SK-N-SH (cell line): ENCODE measurements around the gene GPR146. TPM values are rescaled to one million over a fixed set of nuclear protein-coding genes. Genes with fewer than 3 reads are reported as not detected.

Experiments
- CTCF ChIA-PET: fragments of 300-600, 350-600 bp; formaldehyde crosslinking; extraction: SDS; loops from one replicate; lab custom pipeline; 2021; lab: Yijun Ruan, JAX
- POLR2A ChIA-PET: fragments of 350-600 bp; sonication (Branson Sonifier 250); formaldehyde crosslinking; extraction: SDS; loops from one replicate; lab custom pipeline; 2020; ENCODE audit warnings: antibody characterized with exemption, inconsistent platforms; lab: Yijun Ruan, JAX
- DNase-seq: peaks from one replicate; pipeline ENCODE4 v3.0.0; 2012
- H2AFZ ChIP-seq: fragments of 200-600 bp; sonication (generic); 2 replicates; pipeline ENCODE4 v1.8.1; 2016; ENCODE audit warnings: antibody characterized with exemption, mild to moderate bottlenecking, low read depth
- H3F3A ChIP-seq: fragments of 200-600 bp; sonication (generic); replicated peaks from 2 replicates; pipeline ENCODE3; 2016; ENCODE audit warnings: antibody characterized with exemption, mild to moderate bottlenecking; ENCODE audit not compliant: insufficient read depth
- H3K27ac ChIP-seq, 2 experiments: fragments of 200-500 bp in 1 of 2; fragments of 200-600 bp in 1 of 2; sonication (Bioruptor generic) in 1 of 2; sonication (generic), shearing (Covaris generic) in 1 of 2; 2 replicates each; pipeline versions ENCODE4 v1.5.1 to v1.6.1; 2014 to 2016; ENCODE audit warnings: low read depth in 2 of 2, inconsistent platforms in 1 of 2, low read length in 1 of 2, mild to moderate bottlenecking in 1 of 2, mixed read lengths in 1 of 2
- H3K27me3 ChIP-seq: fragments of 200-600 bp; sonication (generic), shearing (Covaris generic); 2 replicates; pipeline ENCODE4 v1.6.1; 2016; ENCODE audit warnings: mixed run types; ENCODE audit not compliant: insufficient read depth
- H3K36me3 ChIP-seq, 2 experiments: fragments of 200-500 bp in 1 of 2; fragments of 200-600 bp in 1 of 2; sonication (Bioruptor generic) in 1 of 2; sonication (generic) in 1 of 2; replicated peaks in 1 of 2; 2 replicates each; pipeline versions ENCODE3 to v1.5.1; 2014 to 2016; ENCODE audit warnings: low read length in 1 of 2, mild to moderate bottlenecking in 1 of 2; ENCODE audit not compliant: insufficient read depth in 2 of 2, control insufficient read depth in 1 of 2
- H3K4me1 ChIP-seq, 2 experiments: fragments of 200-500 bp in 1 of 2; fragments of 200-600 bp in 1 of 2; sonication (Bioruptor generic) in 1 of 2; sonication (generic), shearing (Covaris generic) in 1 of 2; 2 replicates each; pipeline versions ENCODE4 v1.5.1 to v1.6.1; 2014 to 2016; ENCODE audit warnings: low read depth in 1 of 2, low read length in 1 of 2, mixed run types in 1 of 2; ENCODE audit not compliant: insufficient read depth in 2 of 2, control insufficient read depth in 1 of 2
- H3K4me2 ChIP-seq: fragments of 200-600 bp; sonication (generic), shearing (Covaris generic); 2 replicates; pipeline ENCODE4 v1.6.1; 2017; ENCODE audit warnings: mixed run types
- H3K4me3 ChIP-seq, 2 experiments: fragments of 200-500 bp in 1 of 2; fragments of 200-600 bp in 1 of 2; sonication (Bioruptor generic) in 1 of 2; sonication (generic), shearing (Covaris generic) in 1 of 2; 2 replicates each; pipeline versions ENCODE4 v1.5.1 to v1.8.1; 2014 to 2016; ENCODE audit warnings: low read depth in 2 of 2, inconsistent platforms in 1 of 2, low read length in 1 of 2, mild to moderate bottlenecking in 1 of 2, mixed read lengths in 1 of 2, moderate library complexity in 1 of 2
- H3K79me2 ChIP-seq: fragments of 200-600 bp; sonication (generic); 2 replicates; pipeline ENCODE4 v1.8.1; 2017; ENCODE audit warnings: mild to moderate bottlenecking; ENCODE audit not compliant: insufficient read depth
- H3K9ac ChIP-seq: fragments of 200-600 bp; sonication (generic); 2 replicates; pipeline ENCODE4 v1.6.1; 2017; ENCODE audit warnings: mixed run types
- H3K9me2 ChIP-seq: fragments of 200-600 bp; sonication (generic); 2 replicates; pipeline ENCODE4 v1.6.1; 2017; ENCODE audit warnings: mixed run types
- H3K9me3 ChIP-seq: fragments of 200-600 bp; sonication (generic); 2 replicates; pipeline ENCODE4 v1.6.1; 2017; ENCODE audit warnings: mixed run types, mild to moderate bottlenecking, moderate library complexity
- H4K20me1 ChIP-seq: fragments of 200-600 bp; sonication (generic); 2 replicates; pipeline ENCODE4 v1.6.1; 2017; ENCODE audit warnings: mild to moderate bottlenecking, mixed run types; ENCODE audit not compliant: insufficient read depth
- CHD2 ChIP-seq: fragments of 150-350 bp; IDR thresholded peaks from 2 replicates; pipeline ENCODE4 v1.6.1; 2018; ENCODE audit warnings: low read length; ENCODE audit not compliant: partially characterized antibody
- EP300 ChIP-seq, 2 experiments: IDR thresholded peaks; 2 replicates each; pipeline versions ENCODE4 v1.4.0 to v1.6.1; 2012; ENCODE audit warnings: borderline replicate concordance in 1 of 2, low read depth in 1 of 2, low read length in 1 of 2
- FOSL2 ChIP-seq: IDR thresholded peaks from 2 replicates; pipeline ENCODE4 v1.4.0; 2012; ENCODE audit warnings: low read depth, mild to moderate bottlenecking, moderate library complexity, borderline replicate concordance
- FOXJ3 ChIP-seq: sonication (generic); formaldehyde crosslinking; IDR thresholded peaks from 2 replicates; pipeline ENCODE4 v1.5.1; 2020; ENCODE audit warnings: mild to moderate bottlenecking, missing genetic modification reagents
- FOXM1 ChIP-seq: IDR thresholded peaks from 2 replicates; pipeline ENCODE4 v1.4.0; 2012; ENCODE audit warnings: low read depth, mild to moderate bottlenecking
- GABPA ChIP-seq: IDR thresholded peaks from 2 replicates; pipeline ENCODE4 v1.4.0; 2012; ENCODE audit warnings: low read depth, mild to moderate bottlenecking
- GATA2 ChIP-seq: sonication (generic); formaldehyde crosslinking; IDR thresholded peaks from 2 replicates; pipeline ENCODE4 v1.5.0; 2020; ENCODE audit warnings: mild to moderate bottlenecking, missing genetic modification reagents
- MEF2A ChIP-seq: IDR thresholded peaks from 2 replicates; pipeline ENCODE4 v1.4.0; 2012; ENCODE audit warnings: low read depth, borderline replicate concordance
- NFIC ChIP-seq: IDR thresholded peaks from 2 replicates; pipeline ENCODE4 v1.4.0; 2012; ENCODE audit warnings: borderline replicate concordance
- POLR2AphosphoS5 ChIP-seq: IDR thresholded peaks from 2 replicates; pipeline ENCODE4 v1.6.1; 2012; ENCODE audit warnings: low read depth, low read length
- RCOR1 ChIP-seq: fragments of 150-350 bp; IDR thresholded peaks from 2 replicates; pipeline ENCODE4 v1.6.1; 2017; ENCODE audit warnings: antibody characterized with exemption, low read length
- RFX5 ChIP-seq: IDR thresholded peaks from 2 replicates; pipeline ENCODE4 v1.6.1; 2012; ENCODE audit warnings: mild to moderate bottlenecking, improper control_type of control experiment, low read length
- SIN3A ChIP-seq: IDR thresholded peaks from 2 replicates; pipeline ENCODE4 v1.6.1; 2012; ENCODE audit warnings: low read depth, mild to moderate bottlenecking, low read length, moderate library complexity, borderline replicate concordance
- SMC3 ChIP-seq: IDR thresholded peaks from 2 replicates; pipeline ENCODE4 v1.6.1; 2012; ENCODE audit warnings: low read depth, low read length, improper control_type of control experiment
- TAF1 ChIP-seq: IDR thresholded peaks from 2 replicates; pipeline ENCODE4 v1.6.1; 2012; ENCODE audit warnings: low read depth, mild to moderate bottlenecking, low read length, moderate library complexity, borderline replicate concordance
- TEAD4 ChIP-seq: IDR thresholded peaks from 2 replicates; pipeline ENCODE4 v1.4.0; 2012; ENCODE audit warnings: mild to moderate bottlenecking, borderline replicate concordance; ENCODE audit not compliant: insufficient read depth
- WGBS: methylation state at CpG from one replicate; pipeline ENCODE4 v1.1.6; 2017; ENCODE audit warnings: low lambda C conversion rate; 5-methylcytosine and 5-hydroxymethylcytosine counted together
- polyA plus RNA-seq, 3 experiments: library from polyadenylated mRNA; depleted of rRNA; stranded (reverse); fragments of >200 nt; gene quantifications; 2 replicates each; pipeline ENCODE4 v1.2.3, GENCODE V29; 2012
- TF ChIP-seq, protein P1 (sequence below): fragments of 150-350 bp; IDR thresholded peaks from 2 replicates; pipeline ENCODE4 v1.6.1; 2016; ENCODE audit warnings: mild to moderate bottlenecking, low read depth, low read length
- TF ChIP-seq, protein P2 (sequence below): IDR thresholded peaks from 2 replicates; pipeline ENCODE4; 2012
- TF ChIP-seq, protein P3 (sequence below): IDR thresholded peaks from 2 replicates; pipeline ENCODE4 v1.6.1; 2012; ENCODE audit warnings: mild to moderate bottlenecking, low read depth, low read length, moderate library complexity
- TF ChIP-seq, protein P4 (sequence below): fragments of 200-600 bp; sonication (generic); IDR thresholded peaks from 2 replicates; pipeline ENCODE4 v1.6.1; 2017; ENCODE audit warnings: antibody characterized with exemption, mild to moderate bottlenecking, moderate library complexity
- TF ChIP-seq, protein P5 (sequence below): fragments of 150-350 bp; IDR thresholded peaks from 2 replicates; pipeline ENCODE4 v1.6.1; 2017; ENCODE audit warnings: antibody characterized with exemption, low read length, low read depth, borderline replicate concordance

GPR146 gene, protein sequence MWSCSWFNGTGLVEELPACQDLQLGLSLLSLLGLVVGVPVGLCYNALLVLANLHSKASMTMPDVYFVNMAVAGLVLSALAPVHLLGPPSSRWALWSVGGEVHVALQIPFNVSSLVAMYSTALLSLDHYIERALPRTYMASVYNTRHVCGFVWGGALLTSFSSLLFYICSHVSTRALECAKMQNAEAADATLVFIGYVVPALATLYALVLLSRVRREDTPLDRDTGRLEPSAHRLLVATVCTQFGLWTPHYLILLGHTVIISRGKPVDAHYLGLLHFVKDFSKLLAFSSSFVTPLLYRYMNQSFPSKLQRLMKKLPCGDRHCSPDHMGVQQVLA
- polyA plus RNA-seq (2012; rRNA removed): 1.4 and 2.0 TPM in 2 replicates
- polyA plus RNA-seq (2012; cell fraction: cytosol; rRNA removed): 0.95 and 1.3 TPM in 2 replicates
- 1.5 and 2.0 TPM in 2 replicates for polyA plus RNA-seq (2012; cell fraction: nucleus; rRNA removed)

DNA sequence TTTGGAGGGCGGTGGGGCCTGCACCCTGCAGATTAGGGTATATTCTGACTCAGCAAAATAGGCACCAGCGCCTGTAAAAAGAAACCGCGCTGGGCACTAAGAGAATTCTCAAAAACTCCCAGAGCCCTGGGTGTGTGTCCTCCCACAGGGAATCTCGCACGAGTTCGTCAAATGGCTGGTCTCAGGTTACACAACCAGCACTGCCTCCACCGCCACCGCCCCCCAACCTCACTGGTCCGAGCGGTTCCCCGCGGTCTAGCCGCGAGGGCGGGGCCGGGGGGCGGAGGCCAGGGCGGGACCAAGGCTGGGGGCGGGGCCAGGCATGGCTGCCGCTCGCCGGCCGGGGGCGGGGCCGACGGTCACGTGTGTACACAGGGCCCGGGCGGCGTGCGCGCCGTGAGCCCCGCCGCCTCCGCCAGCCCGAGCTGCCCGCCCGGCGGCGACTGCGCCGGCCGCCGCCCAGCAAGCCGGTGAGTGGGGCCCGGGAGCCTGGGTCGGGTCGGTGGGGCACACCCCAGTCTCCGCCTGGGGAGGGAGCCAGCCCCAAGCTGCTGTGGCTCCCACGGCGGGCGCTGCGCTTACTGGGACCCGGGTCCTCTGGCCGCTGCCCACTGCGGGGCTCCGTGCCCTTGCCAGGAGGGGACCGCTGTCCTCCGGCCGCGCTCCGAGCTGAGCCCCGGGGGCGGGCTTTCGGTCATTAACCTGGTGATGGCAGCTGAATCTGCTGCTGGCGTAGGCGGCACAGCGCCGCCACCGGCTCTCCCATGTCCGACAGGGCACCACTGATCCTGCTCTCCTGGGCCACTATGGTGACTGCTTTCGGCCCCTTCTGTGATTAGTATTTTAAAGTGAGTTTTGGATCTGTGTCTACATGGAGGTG lies at the start of gene GPR146:
TSS of gene GPR146 (plus strand) at position 358 of the 880 bp plus-strand sequence. CDS start 12,970 bp downstream, outside the sequence.
- no peaks in the 10 kb centered on the region for H3K9me2 ChIP-seq
- no peaks in the 10 kb centered on the region; the same call in none of the 2 replicates for H3K79me2 ChIP-seq
- peak within 1 kb of the TSS; percentile 66 to 81 for H3K27ac ChIP-seq
- WGBS: 5% methylated on average over 35 of the region's 74 CpGs
- no peaks in the 10 kb centered on the region for H3K36me3 ChIP-seq
- H3K4me2 ChIP-seq: peak within 1 kb of the TSS; percentile 99
- CTCF ChIA-PET: interaction anchor here (0.7 to 27.8 kb wide), 34 partner anchors 10 to 166 kb away, joined by 3 to 756 read pairs (median 4); partner anchors contain the start of gene GPER1
- peak; percentile 100 for DNase-seq
- H4K20me1 ChIP-seq: peaks cover 39% of the 10 kb centered on the region
- peaks cover 16 to 74% of the 10 kb centered on the region in 2 experiments for H3K4me1 ChIP-seq
- POLR2A ChIA-PET: interaction anchor here (1.0 to 1.7 kb wide), 3 partner anchors 15 to 90 kb away, joined by 3 to 5 read pairs (median 4); no protein-coding TSS in a partner anchor
- peaks cover 21% of the 10 kb centered on the region for H3F3A ChIP-seq
- H2AFZ ChIP-seq: peak within 1 kb of the TSS; percentile 74
- H3K4me3 ChIP-seq: peak within 1 kb of the TSS; percentile 78 to 79
- peak within 1 kb of the TSS; percentile 79 for H3K9ac ChIP-seq
- no peaks in the 10 kb centered on the region for H3K9me3 ChIP-seq
- H3K27me3 ChIP-seq: no peaks in the 10 kb centered on the region
- TF ChIP-seq TAF1 (peak; percentile 12; the same call in 1 of the 2 replicates), MEF2A (no peak), RFX5 (no peak), EP300 (IDR thresholded peaks at IDR 0.05; ENCODE audit: borderline replicate concordance in 1 of 2, low read depth in 1 of 2, low read length in 1 of 2) (no peak), RCOR1 (no peak), GABPA (no peak), FOSL2 (no peak), SIN3A (no peak), FOXJ3 (no peak), CHD2 (peak; percentile 97), FOXM1 (no peak), POLR2AphosphoS5 (no peak), GATA2 (no peak), TEAD4 (no peak), NFIC (no peak), SMC3 (no peak; the same call in 1 of the 2 replicates)
- TF ChIP-seq, protein P1, sequence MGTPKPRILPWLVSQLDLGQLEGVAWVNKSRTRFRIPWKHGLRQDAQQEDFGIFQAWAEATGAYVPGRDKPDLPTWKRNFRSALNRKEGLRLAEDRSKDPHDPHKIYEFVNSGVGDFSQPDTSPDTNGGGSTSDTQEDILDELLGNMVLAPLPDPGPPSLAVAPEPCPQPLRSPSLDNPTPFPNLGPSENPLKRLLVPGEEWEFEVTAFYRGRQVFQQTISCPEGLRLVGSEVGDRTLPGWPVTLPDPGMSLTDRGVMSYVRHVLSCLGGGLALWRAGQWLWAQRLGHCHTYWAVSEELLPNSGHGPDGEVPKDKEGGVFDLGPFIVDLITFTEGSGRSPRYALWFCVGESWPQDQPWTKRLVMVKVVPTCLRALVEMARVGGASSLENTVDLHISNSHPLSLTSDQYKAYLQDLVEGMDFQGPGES: no peak
- TF ChIP-seq, protein P2, sequence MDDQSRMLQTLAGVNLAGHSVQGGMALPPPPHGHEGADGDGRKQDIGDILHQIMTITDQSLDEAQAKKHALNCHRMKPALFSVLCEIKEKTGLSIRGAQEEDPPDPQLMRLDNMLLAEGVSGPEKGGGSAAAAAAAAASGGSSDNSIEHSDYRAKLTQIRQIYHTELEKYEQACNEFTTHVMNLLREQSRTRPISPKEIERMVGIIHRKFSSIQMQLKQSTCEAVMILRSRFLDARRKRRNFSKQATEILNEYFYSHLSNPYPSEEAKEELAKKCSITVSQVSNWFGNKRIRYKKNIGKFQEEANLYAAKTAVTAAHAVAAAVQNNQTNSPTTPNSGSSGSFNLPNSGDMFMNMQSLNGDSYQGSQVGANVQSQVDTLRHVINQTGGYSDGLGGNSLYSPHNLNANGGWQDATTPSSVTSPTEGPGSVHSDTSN: no peak
- TF ChIP-seq, protein P3, sequence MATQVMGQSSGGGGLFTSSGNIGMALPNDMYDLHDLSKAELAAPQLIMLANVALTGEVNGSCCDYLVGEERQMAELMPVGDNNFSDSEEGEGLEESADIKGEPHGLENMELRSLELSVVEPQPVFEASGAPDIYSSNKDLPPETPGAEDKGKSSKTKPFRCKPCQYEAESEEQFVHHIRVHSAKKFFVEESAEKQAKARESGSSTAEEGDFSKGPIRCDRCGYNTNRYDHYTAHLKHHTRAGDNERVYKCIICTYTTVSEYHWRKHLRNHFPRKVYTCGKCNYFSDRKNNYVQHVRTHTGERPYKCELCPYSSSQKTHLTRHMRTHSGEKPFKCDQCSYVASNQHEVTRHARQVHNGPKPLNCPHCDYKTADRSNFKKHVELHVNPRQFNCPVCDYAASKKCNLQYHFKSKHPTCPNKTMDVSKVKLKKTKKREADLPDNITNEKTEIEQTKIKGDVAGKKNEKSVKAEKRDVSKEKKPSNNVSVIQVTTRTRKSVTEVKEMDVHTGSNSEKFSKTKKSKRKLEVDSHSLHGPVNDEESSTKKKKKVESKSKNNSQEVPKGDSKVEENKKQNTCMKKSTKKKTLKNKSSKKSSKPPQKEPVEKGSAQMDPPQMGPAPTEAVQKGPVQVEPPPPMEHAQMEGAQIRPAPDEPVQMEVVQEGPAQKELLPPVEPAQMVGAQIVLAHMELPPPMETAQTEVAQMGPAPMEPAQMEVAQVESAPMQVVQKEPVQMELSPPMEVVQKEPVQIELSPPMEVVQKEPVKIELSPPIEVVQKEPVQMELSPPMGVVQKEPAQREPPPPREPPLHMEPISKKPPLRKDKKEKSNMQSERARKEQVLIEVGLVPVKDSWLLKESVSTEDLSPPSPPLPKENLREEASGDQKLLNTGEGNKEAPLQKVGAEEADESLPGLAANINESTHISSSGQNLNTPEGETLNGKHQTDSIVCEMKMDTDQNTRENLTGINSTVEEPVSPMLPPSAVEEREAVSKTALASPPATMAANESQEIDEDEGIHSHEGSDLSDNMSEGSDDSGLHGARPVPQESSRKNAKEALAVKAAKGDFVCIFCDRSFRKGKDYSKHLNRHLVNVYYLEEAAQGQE: 0 out of 2 replicates have a peak, but pooled peaks have one; percentile 3
- TF ChIP-seq, protein P4, sequence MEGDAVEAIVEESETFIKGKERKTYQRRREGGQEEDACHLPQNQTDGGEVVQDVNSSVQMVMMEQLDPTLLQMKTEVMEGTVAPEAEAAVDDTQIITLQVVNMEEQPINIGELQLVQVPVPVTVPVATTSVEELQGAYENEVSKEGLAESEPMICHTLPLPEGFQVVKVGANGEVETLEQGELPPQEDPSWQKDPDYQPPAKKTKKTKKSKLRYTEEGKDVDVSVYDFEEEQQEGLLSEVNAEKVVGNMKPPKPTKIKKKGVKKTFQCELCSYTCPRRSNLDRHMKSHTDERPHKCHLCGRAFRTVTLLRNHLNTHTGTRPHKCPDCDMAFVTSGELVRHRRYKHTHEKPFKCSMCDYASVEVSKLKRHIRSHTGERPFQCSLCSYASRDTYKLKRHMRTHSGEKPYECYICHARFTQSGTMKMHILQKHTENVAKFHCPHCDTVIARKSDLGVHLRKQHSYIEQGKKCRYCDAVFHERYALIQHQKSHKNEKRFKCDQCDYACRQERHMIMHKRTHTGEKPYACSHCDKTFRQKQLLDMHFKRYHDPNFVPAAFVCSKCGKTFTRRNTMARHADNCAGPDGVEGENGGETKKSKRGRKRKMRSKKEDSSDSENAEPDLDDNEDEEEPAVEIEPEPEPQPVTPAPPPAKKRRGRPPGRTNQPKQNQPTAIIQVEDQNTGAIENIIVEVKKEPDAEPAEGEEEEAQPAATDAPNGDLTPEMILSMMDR: peak; percentile 84
- TF ChIP-seq, protein P5, sequence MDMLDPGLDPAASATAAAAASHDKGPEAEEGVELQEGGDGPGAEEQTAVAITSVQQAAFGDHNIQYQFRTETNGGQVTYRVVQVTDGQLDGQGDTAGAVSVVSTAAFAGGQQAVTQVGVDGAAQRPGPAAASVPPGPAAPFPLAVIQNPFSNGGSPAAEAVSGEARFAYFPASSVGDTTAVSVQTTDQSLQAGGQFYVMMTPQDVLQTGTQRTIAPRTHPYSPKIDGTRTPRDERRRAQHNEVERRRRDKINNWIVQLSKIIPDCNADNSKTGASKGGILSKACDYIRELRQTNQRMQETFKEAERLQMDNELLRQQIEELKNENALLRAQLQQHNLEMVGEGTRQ: 0 out of 2 replicates have a peak, but pooled peaks have one; percentile 37
